Activated naive CD4-positive, alpha-beta T cell treated with anti-CD3 and anti-CD28 coated beads, Interleukin-2, amount 10 ng/mL, durations not matched to agents 7 days and 5 days (primary cell): Measurements from ENCODE around the gene DDIAS.
"Not testable (repeated sequence)": the region's sequence is repeated elsewhere in the genome, so short reads cannot be mapped to it uniquely, and the experiment has no call there.

Experiments used
- CTCF ChIA-PET: fragments of 350-600 bp; sonication (Branson Sonifier 250); formaldehyde crosslinking; loops from one replicate; lab custom pipeline; 2021; ENCODE audit warnings: antibody characterized with exemption; lab: Charles Lee
- DNase-seq: peaks from one replicate; pipeline ENCODE4 v3.0.0-alpha.2; 2020
- H3K27ac Mint-ChIP-seq: one replicate; pipeline ENCODE4 v1.8.0; 2021; ENCODE audit warnings: mild to moderate bottlenecking, moderate library complexity, mixed read lengths
- H3K27me3 Mint-ChIP-seq: one replicate; pipeline ENCODE4 v1.8.0; 2021; ENCODE audit warnings: mild to moderate bottlenecking, mixed read lengths
- H3K36me3 Mint-ChIP-seq: one replicate; pipeline ENCODE4 v1.8.0; 2021; ENCODE audit warnings: mixed read lengths
- H3K4me1 Mint-ChIP-seq: one replicate; pipeline ENCODE4 v1.8.0; 2021; ENCODE audit warnings: mixed read lengths
- H3K4me3 Mint-ChIP-seq: one replicate; pipeline ENCODE4 v1.8.0; 2021; ENCODE audit warnings: mild to moderate bottlenecking, moderate library complexity, mixed read lengths
- H3K9me3 Mint-ChIP-seq: one replicate; pipeline ENCODE4 v1.8.0; 2021; ENCODE audit warnings: mixed read lengths

The DDIAS gene

GRCh38 chr11:82922396-82923173, 21.0 kb downstream of the DDIAS start:
- H3K27me3 Mint-ChIP-seq, DNase-seq, CTCF ChIA-PET, H3K27ac Mint-ChIP-seq, H3K4me3 Mint-ChIP-seq: not testable (repeated sequence)
- peaks cover 12% of the 10 kb centered on the region for H3K9me3 Mint-ChIP-seq
- peaks cover 62% of the 10 kb centered on the region for H3K36me3 Mint-ChIP-seq
- peaks cover 59% of the 10 kb centered on the region for H3K4me1 Mint-ChIP-seq

- Mint-ChIP-seq H3K9me3 (peaks cover 3% of the 10 kb centered on the region), H3K4me3 (no peak overlapping the region), H3K4me1 (peaks cover 45% of the 10 kb centered on the region), H3K27me3 (no peaks in the 10 kb centered on the region), H3K36me3 (peaks cover 49% of the 10 kb centered on the region), H3K27ac (no peak overlapping the region)
- no peak for DNase-seq
- CTCF ChIA-PET, result interaction anchor here (0.8 to 1.7 kb wide), 4 partner anchors 13 to 112 kb away, joined by 3 to 5 read pairs (median 4); no protein-coding TSS in a partner anchor
Observed at GRCh38 chr11:82924522-82925224, 23.1 kb downstream of the DDIAS start.

- DNase-seq, result peak; percentile 33
- Mint-ChIP-seq H3K4me3 (no peak overlapping the region), H3K9me3 (no peaks in the 10 kb centered on the region), H3K27me3 (no peaks in the 10 kb centered on the region), H3K4me1 (peaks cover 27% of the 10 kb centered on the region), H3K36me3 (peaks cover 45% of the 10 kb centered on the region), H3K27ac (peak overlapping the region; percentile 5)
- CTCF ChIA-PET, result interaction anchor here (0.8 to 2.1 kb wide), 5 partner anchors 17 to 107 kb away, joined by 3 to 9 read pairs (median 3); no protein-coding TSS in a partner anchor
Observed at GRCh38 chr11:82927264-82927880, 25.8 kb downstream of the DDIAS start.

- Mint-ChIP-seq H3K4me3 (no peak overlapping the region), H3K27me3 (no peaks in the 10 kb centered on the region), H3K27ac (no peak overlapping the region), H3K4me1 (peaks cover 26% of the 10 kb centered on the region), H3K36me3 (peaks cover 50% of the 10 kb centered on the region), H3K9me3 (no peaks in the 10 kb centered on the region)
- DNase-seq, result no peak
- CTCF ChIA-PET, result interaction anchor here (1.2 to 2.8 kb wide), 3 partner anchors 13 to 62 kb away, joined by 4 to 10 read pairs (median 6); no protein-coding TSS in a partner anchor
Observed at GRCh38 chr11:82929121-82929520, 27.6 kb downstream of the DDIAS start.

GRCh38 chr11:82930229-82930628, 28.7 kb downstream of the DDIAS start:
- H3K4me3 Mint-ChIP-seq, result no peak overlapping the region
- H3K36me3 Mint-ChIP-seq, result peaks cover 52% of the 10 kb centered on the region
- no peaks in the 10 kb centered on the region for H3K27me3 Mint-ChIP-seq
- peaks cover 25% of the 10 kb centered on the region for H3K4me1 Mint-ChIP-seq
- CTCF ChIA-PET, result interaction anchor here (0.6 to 2.8 kb wide), 4 partner anchors 12 to 186 kb away, joined by 4 to 10 read pairs (median 6); no protein-coding TSS in a partner anchor
- no peak overlapping the region for H3K27ac Mint-ChIP-seq
- no peaks in the 10 kb centered on the region for H3K9me3 Mint-ChIP-seq
- DNase-seq, result no peak

- Mint-ChIP-seq H3K9me3 (no peaks in the 10 kb centered on the region), H3K4me1 (peaks cover 25% of the 10 kb centered on the region), H3K27me3 (no peaks in the 10 kb centered on the region), H3K36me3 (peaks cover 54% of the 10 kb centered on the region), H3K4me3 (no peak overlapping the region), H3K27ac (no peak overlapping the region)
- CTCF ChIA-PET, result interaction anchor here (0.6 to 2.8 kb wide), 2 partner anchors 11 to 185 kb away, joined by 5 to 10 read pairs; no protein-coding TSS in a partner anchor
- no peak for DNase-seq
Observed at GRCh38 chr11:82930734-82931133, 29.2 kb downstream of the DDIAS start.

GRCh38 chr11:82932564-82932963, 31.0 kb downstream of the DDIAS start:
- peaks cover 56% of the 10 kb centered on the region for H3K36me3 Mint-ChIP-seq
- DNase-seq, result no peak
- peaks cover 20% of the 10 kb centered on the region for H3K4me1 Mint-ChIP-seq
- H3K27me3 Mint-ChIP-seq, result no peaks in the 10 kb centered on the region
- H3K27ac Mint-ChIP-seq, result peak overlapping the region; percentile 33
- CTCF ChIA-PET, result interaction anchor here (0.8 kb wide), 1 partner anchor 65 kb away, joined by 3 read pairs; no protein-coding TSS in a partner anchor
- H3K4me3 Mint-ChIP-seq, result no peak overlapping the region
- H3K9me3 Mint-ChIP-seq, result no peaks in the 10 kb centered on the region

GRCh38 chr11:82936261-82936660, 34.7 kb downstream of the DDIAS start:
- Mint-ChIP-seq H3K36me3 (peaks cover 52% of the 10 kb centered on the region), H3K9me3 (peaks cover 9% of the 10 kb centered on the region), H3K27ac (no peak overlapping the region), H3K4me1 (peaks cover 18% of the 10 kb centered on the region), H3K4me3 (no peak overlapping the region), H3K27me3 (no peaks in the 10 kb centered on the region)
- DNase-seq, result no peak
- CTCF ChIA-PET, result no interaction called here

- Mint-ChIP-seq H3K4me3 (no peak overlapping the region), H3K36me3 (peaks cover 52% of the 10 kb centered on the region), H3K27me3 (no peaks in the 10 kb centered on the region), H3K9me3 (peaks cover 15% of the 10 kb centered on the region), H3K4me1 (peaks cover 11% of the 10 kb centered on the region), H3K27ac (no peak overlapping the region)
- DNase-seq, result no peak
- CTCF ChIA-PET, result no interaction called here
Observed at GRCh38 chr11:82937554-82937953, 36.0 kb downstream of the DDIAS start.

- no peak for DNase-seq
- CTCF ChIA-PET, result interaction anchor here (0.6 kb wide), 1 partner anchor 335 kb away, joined by 3 read pairs; no protein-coding TSS in a partner anchor
Observed at GRCh38 chr11:82939456-82939855, 37.9 kb downstream of the DDIAS start.

GRCh38 chr11:82942376-82942775, 40.8 kb downstream of the DDIAS start:
- DNase-seq, result no peak
- no peak overlapping the region for H3K4me3 Mint-ChIP-seq
- H3K9me3 Mint-ChIP-seq, result peaks cover 27% of the 10 kb centered on the region
- CTCF ChIA-PET, result interaction anchor here (0.7 to 2.3 kb wide), 3 partner anchors 12 to 307 kb away, joined by 3 to 10 read pairs (median 5); no protein-coding TSS in a partner anchor
- peaks cover 32% of the 10 kb centered on the region for H3K36me3 Mint-ChIP-seq
- H3K27ac Mint-ChIP-seq, result no peak overlapping the region
- H3K27me3 Mint-ChIP-seq, result peaks cover 3% of the 10 kb centered on the region
- H3K4me1 Mint-ChIP-seq, result peaks cover 6% of the 10 kb centered on the region

More at GRCh38 chr11:82939456-82939855, 37.9 kb downstream of the DDIAS start:
- H3K36me3 Mint-ChIP-seq, result peaks cover 42% of the 10 kb centered on the region
- H3K27me3 Mint-ChIP-seq, result no peaks in the 10 kb centered on the region
- H3K9me3 Mint-ChIP-seq, result peaks cover 24% of the 10 kb centered on the region
- peaks cover 6% of the 10 kb centered on the region for H3K4me1 Mint-ChIP-seq
- no peak overlapping the region for H3K4me3 Mint-ChIP-seq
- H3K27ac Mint-ChIP-seq, result no peak overlapping the region

GRCh38 chr11:82943430-82943829, 41.9 kb downstream of the DDIAS start:
- H3K27me3 Mint-ChIP-seq, DNase-seq, H3K27ac Mint-ChIP-seq, CTCF ChIA-PET, H3K4me3 Mint-ChIP-seq, H3K4me1 Mint-ChIP-seq: not testable (repeated sequence)
- H3K9me3 Mint-ChIP-seq, result peaks cover 27% of the 10 kb centered on the region
- peaks cover 32% of the 10 kb centered on the region for H3K36me3 Mint-ChIP-seq

- no peak for DNase-seq
- Mint-ChIP-seq H3K36me3 (peaks cover 30% of the 10 kb centered on the region), H3K4me1 (peaks cover 6% of the 10 kb centered on the region), H3K27ac (no peak overlapping the region), H3K9me3 (peaks cover 27% of the 10 kb centered on the region), H3K27me3 (peaks cover 3% of the 10 kb centered on the region), H3K4me3 (no peak overlapping the region)
- CTCF ChIA-PET, result no interaction called here
Observed at GRCh38 chr11:82944198-82944597, 42.7 kb downstream of the DDIAS start.

- peaks cover 26% of the 10 kb centered on the region for H3K9me3 Mint-ChIP-seq
- not testable (repeated sequence) for DNase-seq, H3K27ac Mint-ChIP-seq
Observed at GRCh38 chr11:82945041-82945440, 43.5 kb downstream of the DDIAS start.

More at GRCh38 chr11:82945041-82945440, 43.5 kb downstream of the DDIAS start:
- CTCF ChIA-PET, H3K27me3 Mint-ChIP-seq, H3K4me3 Mint-ChIP-seq, H3K4me1 Mint-ChIP-seq: not testable (repeated sequence)
- peaks cover 33% of the 10 kb centered on the region for H3K36me3 Mint-ChIP-seq
